H1 (cell line): ENCODE measurements around the gene CPXM2. TPM values are rescaled to one million over a fixed set of nuclear protein-coding genes. Genes with fewer than 3 reads are reported as not detected.

ENCODE experiments used
- CTCF ChIA-PET: fragments of 300-600 bp; sonication (Branson Sonifier 250); formaldehyde crosslinking; loops from one replicate; lab custom pipeline; 2021; ENCODE audit not compliant: partially characterized antibody; lab: Charles Lee
- POLR2A ChIA-PET: fragments of 300-600 bp; sonication (Branson Sonifier 250); formaldehyde crosslinking; loops from one replicate; lab custom pipeline; 2021; ENCODE audit warnings: inconsistent platforms; ENCODE audit not compliant: partially characterized antibody; lab: Charles Lee
- DNase-seq, 2 experiments: peaks; one replicate each; pipeline versions ENCODE4 v3.0.0 to v3.0.0-alpha.2; 2010 to 2022; ENCODE audit warnings: low spot score in 2 of 2, low read depth in 1 of 2, mixed read lengths in 1 of 2
- FAIRE-seq: peaks from 2 replicates; lab custom pipeline; 2011; peaks lifted over from hg19 to GRCh38; lab: Jason Lieb, UNC
- H2AFZ ChIP-seq: 2 replicates; pipeline ENCODE4 v1.8.1; 2012; ENCODE audit warnings: low read length, inconsistent platforms
- H2AK5ac ChIP-seq: 2 replicates; pipeline ENCODE4 v1.6.1; 2013; ENCODE audit warnings: low read depth, low read length
- H2BK120ac ChIP-seq: replicated peaks from 2 replicates; pipeline ENCODE3; 2013; ENCODE audit warnings: low read depth, low read length, inconsistent platforms
- H2BK12ac ChIP-seq: 2 replicates; pipeline ENCODE4 v1.6.1; 2013; ENCODE audit warnings: low read depth, low read length
- H2BK15ac ChIP-seq: 2 replicates; pipeline ENCODE4 v1.6.1; 2013; ENCODE audit warnings: low read length
- H2BK20ac ChIP-seq: 2 replicates; pipeline ENCODE4 v1.6.1; 2013; ENCODE audit warnings: low read length
- H2BK5ac ChIP-seq: 2 replicates; pipeline ENCODE4 v1.6.1; 2013; ENCODE audit warnings: low read depth, low read length
- H3K14ac ChIP-seq: 2 replicates; pipeline ENCODE4 v1.6.1; 2013; ENCODE audit warnings: inconsistent platforms; ENCODE audit not compliant: insufficient read length
- H3K18ac ChIP-seq: 2 replicates; pipeline ENCODE4 v1.6.1; 2013; ENCODE audit warnings: low read length; ENCODE audit errors: extremely low read depth
- H3K23ac ChIP-seq: 2 replicates; pipeline ENCODE4 v1.6.1; 2013; ENCODE audit warnings: inconsistent platforms; ENCODE audit not compliant: insufficient read length
- H3K23me2 ChIP-seq: 2 replicates; pipeline ENCODE4 v1.6.1; 2013; ENCODE audit warnings: low read depth, low read length
- H3K27ac ChIP-seq: 2 replicates; pipeline ENCODE4 v1.6.1; 2011; ENCODE audit warnings: low read depth, low read length, inconsistent platforms
- H3K27me3 ChIP-seq, 4 experiments: replicated peaks in 1 of 4; 1 replicate in 1 of 4; 2 replicates in 3 of 4; pipeline versions ENCODE4 v1.6.1 to v1.8.1; 2011 to 2013; ENCODE audit warnings: low read length in 3 of 4, mild to moderate bottlenecking in 3 of 4, inconsistent platforms in 2 of 4, mixed read lengths in 2 of 4, moderate library complexity in 1 of 4; ENCODE audit not compliant: control insufficient read depth in 3 of 4, insufficient read depth in 3 of 4; ENCODE audit errors: extremely low read depth in 1 of 4
- H3K36me3 ChIP-seq, 4 experiments: 2 replicates each; pipeline versions ENCODE4 v1.6.1 to v1.8.1; 2011 to 2013; ENCODE audit warnings: mild to moderate bottlenecking in 4 of 4, low read length in 3 of 4, moderate library complexity in 2 of 4, control low read depth in 1 of 4, inconsistent platforms in 1 of 4; ENCODE audit not compliant: insufficient read depth in 4 of 4, control insufficient read depth in 2 of 4
- H3K4ac ChIP-seq: replicated peaks from 2 replicates; pipeline ENCODE3; 2013; ENCODE audit warnings: low read length, low read depth, mixed read lengths, inconsistent platforms; ENCODE audit not compliant: insufficient read length
- H3K4me1 ChIP-seq, 4 experiments: replicated peaks in 1 of 4; 1 replicate in 1 of 4; 2 replicates in 3 of 4; pipeline versions ENCODE4 v1.6.1 to v1.8.1; 2011 to 2013; ENCODE audit warnings: low read length in 3 of 4, inconsistent platforms in 2 of 4, mixed read lengths in 1 of 4; ENCODE audit not compliant: insufficient read depth in 4 of 4, control insufficient read depth in 3 of 4
- H3K4me2 ChIP-seq, 2 experiments: 2 replicates each; pipeline versions ENCODE4 v1.6.1 to v1.8.1; 2011 to 2013; ENCODE audit warnings: low read depth in 2 of 2, low read length in 2 of 2, control low read depth in 1 of 2, inconsistent platforms in 1 of 2, mild to moderate bottlenecking in 1 of 2; ENCODE audit not compliant: insufficient read depth in 1 of 2
- H3K4me3 ChIP-seq, 4 experiments: fragments of 200-600, 300-600 bp in 1 of 4; sonication (generic), shearing (Covaris generic), sonication (Bioruptor Twin) in 1 of 4; 2 replicates each; pipeline versions ENCODE4 v1.5.1 to v1.8.1; 2011 to 2016; ENCODE audit warnings: low read length in 4 of 4, low read depth in 3 of 4, control low read depth in 2 of 4, inconsistent platforms in 2 of 4, mild to moderate bottlenecking in 2 of 4, mixed read lengths in 1 of 4, moderate library complexity in 1 of 4; ENCODE audit not compliant: insufficient read depth in 2 of 4; ENCODE audit errors: extremely low read depth in 1 of 4
- H3K56ac ChIP-seq: replicated peaks from 2 replicates; pipeline ENCODE3; 2013; ENCODE audit warnings: low read depth, mild to moderate bottlenecking, mixed read lengths, low read length, inconsistent platforms; ENCODE audit not compliant: insufficient read length
- H3K79me1 ChIP-seq: 2 replicates; pipeline ENCODE4 v1.6.1; 2013; ENCODE audit warnings: low read depth, low read length, control low read depth
- H3K79me2 ChIP-seq, 2 experiments: 2 replicates each; pipeline versions ENCODE4 v1.6.1 to v1.8.1; 2012 to 2013; ENCODE audit warnings: low read length in 2 of 2, mild to moderate bottlenecking in 2 of 2, inconsistent platforms in 1 of 2; ENCODE audit not compliant: insufficient read depth in 2 of 2, control insufficient read depth in 1 of 2
- H3K9ac ChIP-seq, 4 experiments: replicated peaks in 1 of 4; 1 replicate in 1 of 4; 2 replicates in 3 of 4; pipeline versions ENCODE4 v1.6.1 to v1.8.1; 2011 to 2013; ENCODE audit warnings: low read depth in 3 of 4, low read length in 3 of 4, control low read depth in 2 of 4, mild to moderate bottlenecking in 2 of 4, moderate library complexity in 2 of 4, inconsistent platforms in 1 of 4; ENCODE audit errors: extremely low read depth in 1 of 4
- H3K9me3 ChIP-seq, 2 experiments: 2 replicates each; pipeline versions ENCODE4 v1.6.1 to v1.8.1; 2012 to 2013; ENCODE audit warnings: mild to moderate bottlenecking in 2 of 2, moderate library complexity in 2 of 2, control low read depth in 1 of 2, inconsistent platforms in 1 of 2, low read depth in 1 of 2, low read length in 1 of 2, mixed read lengths in 1 of 2; ENCODE audit not compliant: insufficient read depth in 2 of 2
- H4K20me1 ChIP-seq, 2 experiments: replicated peaks in 1 of 2; 2 replicates each; pipeline versions ENCODE3 to v1.8.1; 2011 to 2013; ENCODE audit warnings: inconsistent platforms in 2 of 2, low read length in 2 of 2, mild to moderate bottlenecking in 1 of 2; ENCODE audit not compliant: insufficient read depth in 2 of 2, control insufficient read depth in 1 of 2
- H4K5ac ChIP-seq: 2 replicates; pipeline ENCODE4 v1.6.1; 2013; ENCODE audit warnings: low read length, low read depth, mixed read lengths, inconsistent platforms; ENCODE audit not compliant: insufficient read length
- H4K8ac ChIP-seq: 2 replicates; pipeline ENCODE4 v1.8.0; 2013; ENCODE audit warnings: mild to moderate bottlenecking, moderate library complexity, low read length, inconsistent platforms; ENCODE audit not compliant: insufficient read depth; ENCODE audit errors: extremely low read depth
- H4K91ac ChIP-seq: replicated peaks from 2 replicates; pipeline ENCODE3; 2013; ENCODE audit warnings: low read length, mixed read lengths, inconsistent platforms; ENCODE audit not compliant: insufficient read length
- EGR1 ChIP-seq: IDR thresholded peaks from 2 replicates; pipeline ENCODE4 v1.6.1; 2011; ENCODE audit warnings: low read depth, low read length, borderline replicate concordance
- EP300 ChIP-seq, 2 experiments: IDR thresholded peaks; 1 replicate in 1 of 2; 2 replicates in 1 of 2; pipeline ENCODE4 v1.6.1; 2011 to 2012; ENCODE audit warnings: low read depth in 2 of 2, low read length in 2 of 2, mild to moderate bottlenecking in 2 of 2, borderline replicate concordance in 1 of 2, inconsistent platforms in 1 of 2, moderate library complexity in 1 of 2
- RNF2 ChIP-seq: fragments of 200-900, 300-1000 bp; sonication (generic); IDR thresholded peaks from 2 replicates; pipeline ENCODE4 v1.7.1; 2016; ENCODE audit warnings: borderline replicate concordance, low read depth, mild to moderate bottlenecking, antibody characterized with exemption, low read length; ENCODE audit not compliant: poor library complexity, severe bottlenecking; ENCODE audit errors: missing control alignments
- SIX5 ChIP-seq: IDR thresholded peaks from 2 replicates; pipeline ENCODE4 v1.6.1; 2011; ENCODE audit warnings: mild to moderate bottlenecking, low read depth, low read length
- SP2 ChIP-seq: IDR thresholded peaks from 2 replicates; pipeline ENCODE4 v1.6.1; 2012; ENCODE audit warnings: mild to moderate bottlenecking, low read length, inconsistent platforms
- TBP ChIP-seq: IDR thresholded peaks from 2 replicates; pipeline ENCODE4 v1.6.1; 2011; ENCODE audit warnings: low read depth, low read length, improper control_type of control experiment
- WGBS, 2 experiments: shearing (Covaris generic) in 1 of 2; methylation state at CpG; one replicate each; pipeline versions ENCODE4 v1.1.6 to v1.1.7; 2013 to 2015; ENCODE audit warnings: low lambda C conversion rate in 2 of 2, mixed read lengths in 2 of 2, inconsistent platforms in 1 of 2, low coverage in 1 of 2, missing lambda C conversion rate in 1 of 2; ENCODE audit not compliant: insufficient replicate concordance in 2 of 2, insufficient coverage in 1 of 2, insufficient read length in 1 of 2; ENCODE audit errors: extremely low coverage in 1 of 2, missing lambda C conversion rate in 1 of 2; 5-methylcytosine and 5-hydroxymethylcytosine counted together
- polyA plus RNA-seq, 7 experiments: library from polyadenylated mRNA; depleted of rRNA in 3 of 7; stranded (reverse) in 5 of 7; unstranded in 2 of 7; fragments of >200 nt in 5 of 7; fragments of 200-250 nt in 2 of 7; gene quantifications; 1 replicate in 5 of 7; 2 replicates in 1 of 7; 4 replicates in 1 of 7; pipeline versions ENCODE4 v1.2.1 to v1.2.3, GENCODE V29; 2011 to 2013; ENCODE audit warnings: missing spikeins in 2 of 7, mixed read lengths in 2 of 7
- total RNA-seq: library from RNA; stranded (reverse); fragmentation: NEBNext Ultra II Directional; extraction: Animal tissue kit (Norgen Biotek cat#: 25700); gene quantifications from 2 replicates; pipeline ENCODE4 v1.2.1, GENCODE V29; 2021

Gene CPXM2
- total and polyA plus RNA-seq, 2 of the 8 experiments (the other 6 are each of a cell fraction or from before 2014, with no cell fraction given), result 2.4 to 2.9 TPM

- Histone ChIP-seq H2BK12ac (no peak overlapping the region), H2BK15ac (no peak overlapping the region), H2AFZ (no peak overlapping the region), H3K4ac (no peak overlapping the region), H3K56ac (no peak overlapping the region), H3K27ac (no peak overlapping the region), H2AK5ac (no peak overlapping the region), H3K4me3 (no peak overlapping the region), H3K14ac (no peak overlapping the region), H3K18ac (no peak overlapping the region; the same call in 1 of the 2 replicates), H3K23ac (no peak overlapping the region), H3K36me3 (no peaks in the 10 kb centered on the region), H3K27me3 (no peaks in the 10 kb centered on the region), H3K4me2 (no peak overlapping the region), H3K23me2 (no peaks in the 10 kb centered on the region), H3K4me1 (peaks cover 0 to 3% (median under 1%) of the 10 kb centered on the region in 4 experiments; a peak in 4 of 7 replicates), H3K79me1 (no peaks in the 10 kb centered on the region), H4K91ac (no peak overlapping the region), H3K79me2 (no peaks in the 10 kb centered on the region)
- 93% methylated on average over 5 of the region's 5 CpGs; no CpG with 5 or more reads in 1 of the 2 experiments for WGBS, 2 experiments
- ChIA-PET POLR2A (interaction anchor here (1.4 kb wide), 1 partner anchor 10 kb away, joined by 4 read pairs; no protein-coding TSS in a partner anchor), CTCF (interaction anchor here (0.6 to 1.8 kb wide), 4 partner anchors 162 to 656 kb away, joined by 3 to 5 read pairs (median 4); no protein-coding TSS in a partner anchor)
- FAIRE-seq, result no peak
- TF ChIP-seq RNF2 (no peak), EGR1 (no peak), EP300 (IDR thresholded peaks at IDR 0.05; ENCODE audit: borderline replicate concordance in 1 of 2, low read depth in 2 of 2, low read length in 2 of 2) (no peak), SIX5 (no peak), TBP (no peak), SP2 (no peak)
- TF ChIP-seq, all 59 proteins: peak for 0
- Histone ChIP-seq H2BK5ac (no peak overlapping the region), H4K20me1 (peaks cover 0 to 2% of the 10 kb centered on the region in 2 experiments), H4K8ac (no peak overlapping the region), H2BK120ac (no peak overlapping the region), H2BK20ac (no peak overlapping the region), H3K9ac (no peak overlapping the region), H3K9me3 (0 out of 4 replicates have a peak, but pooled peaks cover 0 to 3% of the 10 kb centered on the region in 2 experiments), H4K5ac (no peak overlapping the region)
- DNase-seq, result no peak
Observed at GRCh38 chr10:123741711-123742110, 149.9 kb downstream of the CPXM2 start.
